Uterus (tissue), 4 donors: ENCODE measurements around the gene LMAN2. TPM values are rescaled to one million over a fixed set of nuclear protein-coding genes. Genes with fewer than 3 reads are reported as not detected.
A peak's percentile ranks its signal among the peaks of the same experiment; 100 is the strongest.

Experiments
- DNase-seq, 2 donors: peaks; one replicate each; pipeline ENCODE4 v3.0.0-alpha.2; 2019 to 2020
- H3K27ac ChIP-seq, 2 donors: fragments of 200-600 bp; sonication (generic); 1 replicate in 1 of 2; 2 replicates in 1 of 2; pipeline ENCODE4 v1.5.1; 2016 to 2018
- H3K27me3 ChIP-seq, 2 donors: fragments of 200-600 bp; sonication (generic); one replicate each; pipeline ENCODE4 v1.5.1; 2018 to 2019; ENCODE audit warnings: control low read depth in 1 of 2
- H3K36me3 ChIP-seq, 2 donors: fragments of 200-600 bp; sonication (generic); one replicate each; pipeline ENCODE4 v1.5.1; 2019; ENCODE audit warnings: control low read depth in 1 of 2
- H3K4me1 ChIP-seq, 2 donors: fragments of 200-600 bp; sonication (generic); one replicate each; pipeline ENCODE4 v1.5.1; 2018 to 2019; ENCODE audit warnings: control low read depth in 1 of 2
- H3K4me3 ChIP-seq, 2 donors: fragments of 200-600 bp; sonication (generic); 1 replicate in 1 of 2; 2 replicates in 1 of 2; pipeline ENCODE4 v1.5.1; 2018 to 2019; ENCODE audit warnings: mild to moderate bottlenecking in 1 of 2
- H3K9me3 ChIP-seq, 2 donors: fragments of 200-600 bp; sonication (generic); one replicate each; pipeline ENCODE4 v1.5.1; 2019; ENCODE audit warnings: control low read depth in 1 of 2
- CTCF ChIP-seq, 4 experiments: fragments of 200-600 bp in 2 of 4; fragments of 450-650 bp in 2 of 4; sonication (generic) in 2 of 4; IDR thresholded peaks; one replicate each; pipeline ENCODE4 v1.5.1; 2016 to 2019; ENCODE audit warnings: antibody characterized with exemption in 4 of 4, mild to moderate bottlenecking in 2 of 4, moderate library complexity in 1 of 4
- POLR2A ChIP-seq, 2 donors: fragments of 450-650 bp; IDR thresholded peaks; one replicate each; pipeline ENCODE4 v1.6.1; 2016; ENCODE audit warnings: antibody characterized with exemption in 2 of 2, mild to moderate bottlenecking in 1 of 2, moderate library complexity in 1 of 2
- intact Hi-C: fragments of 100-400 bp; cut with DNase I; formaldehyde crosslinking; loops from one replicate; pipeline ENCODE4 v1.15.1; 2023; ENCODE audit warnings: low total_unique reads
- total RNA-seq, 4 donors: library from RNA; depleted of rRNA in 3 of 4; stranded (reverse); fragments of >200 nt in 3 of 4; gene quantifications; one replicate each; pipeline versions ENCODE4 v1.1.0 to v1.2.4, GENCODE V29; 2014 to 2023
- donor health status: DM: yes; HTN: yes; CAD: no.

LMAN2 gene
- total RNA-seq, 4 donors from 2014 or later = 83.2 to 210 (median 170) TPM

- intact Hi-C loops = no loop called here
- TF ChIP-seq POLR2A (IDR thresholded peaks at IDR 0.05) = no peak
- TF ChIP-seq CTCF (IDR thresholded peaks at IDR 0.05) = no peak
Observed at GRCh38 chr5:177384134-177384533, 32.7 kb upstream of the LMAN2 start, which contains the start of gene SLC34A1. Gene SLC34A1 (plus strand): TSS chr5:177384434. CDS start chr5:177385742, 1,308 bp downstream.

GRCh38 chr5:177383181-177383580, 31.7 kb upstream of the LMAN2 start:
- no peak overlapping the region for H3K27ac ChIP-seq
- intact Hi-C loops = no loop called here
- TF ChIP-seq POLR2A (IDR thresholded peaks at IDR 0.05) = no peak
- no peak for TF ChIP-seq CTCF (IDR thresholded peaks at IDR 0.05)
- no peak overlapping the region for H3K4me3 ChIP-seq
- no peaks in the 10 kb centered on the region for H3K9me3 ChIP-seq
- no peaks in the 10 kb centered on the region for H3K4me1 ChIP-seq
- H3K27me3 ChIP-seq = no peaks in the 10 kb centered on the region
- no peaks in the 10 kb centered on the region for H3K36me3 ChIP-seq
- DNase-seq = no peak

More at GRCh38 chr5:177384134-177384533, 32.7 kb upstream of the LMAN2 start, which contains the start of gene SLC34A1:
- H3K9me3 ChIP-seq = no peaks in the 10 kb centered on the region
- no peak within 1 kb of the TSS for H3K4me3 ChIP-seq
- H3K27ac ChIP-seq = no peak within 1 kb of the TSS
- H3K4me1 ChIP-seq = no peaks in the 10 kb centered on the region
- H3K27me3 ChIP-seq = no peaks in the 10 kb centered on the region
- no peak for DNase-seq
- no peaks in the 10 kb centered on the region for H3K36me3 ChIP-seq

GRCh38 chr5:177382423-177383029, 31.1 kb upstream of the LMAN2 start:
- Histone ChIP-seq H3K36me3 (no peaks in the 10 kb centered on the region), H3K27ac (no peak overlapping the region), H3K27me3 (no peaks in the 10 kb centered on the region), H3K9me3 (no peaks in the 10 kb centered on the region), H3K4me1 (no peaks in the 10 kb centered on the region), H3K4me3 (no peak overlapping the region)
- no peak for TF ChIP-seq POLR2A (IDR thresholded peaks at IDR 0.05)
- peak in 1 of 4 experiments; percentile 8 for TF ChIP-seq CTCF (IDR thresholded peaks at IDR 0.05)
- intact Hi-C loops = no loop called here
- DNase-seq = no peak

GRCh38 chr5:177380805-177381126, 29.3 kb upstream of the LMAN2 start:
- DNase-seq = no peak
- no peaks in the 10 kb centered on the region for H3K27me3 ChIP-seq
- H3K36me3 ChIP-seq = no peaks in the 10 kb centered on the region
- TF ChIP-seq CTCF (IDR thresholded peaks at IDR 0.05) (no peak), POLR2A (IDR thresholded peaks at IDR 0.05) (no peak)
- H3K4me3 ChIP-seq = no peak overlapping the region
- no peaks in the 10 kb centered on the region for H3K9me3 ChIP-seq
- no peaks in the 10 kb centered on the region for H3K4me1 ChIP-seq
- intact Hi-C loops = no loop called here
- H3K27ac ChIP-seq = no peak overlapping the region

- no peak for TF ChIP-seq POLR2A (IDR thresholded peaks at IDR 0.05)
- no peak for TF ChIP-seq CTCF (IDR thresholded peaks at IDR 0.05)
- no peaks in the 10 kb centered on the region for H3K36me3 ChIP-seq
- no peak overlapping the region for H3K4me3 ChIP-seq
- H3K9me3 ChIP-seq = no peaks in the 10 kb centered on the region
- H3K27me3 ChIP-seq = no peaks in the 10 kb centered on the region
- no peak for DNase-seq
- H3K4me1 ChIP-seq = no peaks in the 10 kb centered on the region
- intact Hi-C loops = no loop called here
- H3K27ac ChIP-seq = no peak overlapping the region
Observed at GRCh38 chr5:177378884-177379883, 27.7 kb upstream of the LMAN2 start.
